ENCODE results near the gene C1orf105.

C1orf105 gene

DNA sequence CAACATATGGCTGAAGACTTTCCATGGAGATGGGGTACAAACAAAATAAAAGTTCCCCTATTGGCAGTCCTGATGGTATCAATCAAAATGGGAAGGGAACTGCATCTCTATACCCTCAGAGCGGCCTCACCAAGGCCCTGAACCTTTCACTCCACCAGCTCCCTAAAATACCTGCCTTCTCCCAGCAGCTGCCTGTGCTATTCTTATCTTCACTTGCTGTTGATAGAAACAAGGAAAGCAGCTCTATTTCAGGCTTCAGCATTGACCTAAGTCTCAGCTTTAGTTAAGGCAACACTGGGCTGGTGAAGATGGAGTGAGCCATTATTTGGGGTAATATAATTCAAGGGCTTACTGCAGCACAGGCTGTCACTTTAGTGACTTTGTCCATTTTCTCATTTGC lies 45.1 kb downstream of the C1orf105 start:
- Mint-ChIP-seq H3K27me3 (no peaks in the 10 kb centered on the region), H3K27ac (no peak overlapping the region), H3K4me3 (no peak overlapping the region), H3K9me3 (no peaks in the 10 kb centered on the region), H3K36me3 (ENCODE audit: low read depth) (no peaks in the 10 kb centered on the region), H3K4me1 (ENCODE audit: low read depth) (no peaks in the 10 kb centered on the region)
- intact Hi-C loops (cut with micrococcal nuclease) = no loop called here

DNA sequence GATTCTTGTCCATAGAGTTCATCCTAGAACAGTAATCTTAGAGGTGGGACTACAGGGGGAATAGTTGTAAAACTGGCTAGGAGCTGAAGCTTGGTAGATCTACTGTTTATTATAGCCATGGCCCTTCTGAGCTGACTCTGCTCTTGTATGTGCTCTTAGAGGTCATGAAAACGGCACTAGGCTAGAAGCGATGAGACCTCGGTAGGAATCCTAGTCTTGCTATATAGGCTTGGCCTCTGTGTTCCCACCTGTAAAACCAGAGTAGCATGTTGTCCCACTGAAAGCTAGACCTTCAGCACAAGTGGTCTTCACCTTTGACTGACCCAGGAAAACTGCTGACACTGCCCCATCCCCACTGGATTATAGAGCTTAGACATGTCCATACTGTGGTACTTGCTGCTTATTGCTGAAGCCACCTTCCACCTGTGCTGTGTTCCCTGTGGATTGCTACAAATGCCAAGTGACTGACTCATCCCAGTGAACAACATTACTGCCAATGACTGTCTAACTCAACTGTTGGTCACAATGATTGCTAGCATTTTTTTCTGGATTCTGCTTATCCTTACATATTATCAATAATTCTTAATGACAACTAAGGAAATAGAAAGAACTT lies 46.4 kb downstream of the C1orf105 start:
- Mint-ChIP-seq H3K4me1 (ENCODE audit: low read depth) (peaks cover 3% of the 10 kb centered on the region), H3K27ac (no peak overlapping the region), H3K36me3 (ENCODE audit: low read depth) (no peaks in the 10 kb centered on the region), H3K4me3 (no peak overlapping the region), H3K27me3 (no peaks in the 10 kb centered on the region), H3K9me3 (no peaks in the 10 kb centered on the region)
- intact Hi-C loops (cut with micrococcal nuclease) = no loop called here

DNA sequence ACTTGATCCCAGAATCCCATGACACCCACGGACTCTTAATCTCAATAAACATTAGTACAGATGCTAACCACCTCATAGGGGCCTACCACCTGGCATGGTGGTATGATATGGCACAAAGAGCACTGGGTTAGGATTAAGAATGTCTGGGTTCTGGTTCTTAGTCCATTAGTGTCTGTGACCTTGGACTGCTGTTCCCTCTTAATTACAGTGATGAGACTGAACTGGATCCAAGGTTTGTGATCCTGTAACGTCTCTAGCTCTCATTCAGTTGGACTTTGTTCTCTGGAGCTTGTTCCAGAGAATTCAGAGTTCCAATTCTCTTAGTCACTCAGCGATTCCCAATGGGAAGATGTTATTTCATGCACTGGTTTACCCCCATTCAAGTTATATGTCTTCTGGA lies 47.0 kb downstream of the C1orf105 start:
- no peak overlapping the region for H3K4me3 Mint-ChIP-seq
- H3K27me3 Mint-ChIP-seq = no peaks in the 10 kb centered on the region
- H3K4me1 Mint-ChIP-seq (ENCODE audit: low read depth) = peaks cover 8% of the 10 kb centered on the region
- no peaks in the 10 kb centered on the region for H3K9me3 Mint-ChIP-seq
- no peak overlapping the region for H3K27ac Mint-ChIP-seq
- intact Hi-C loops (cut with micrococcal nuclease) = no loop called here
- no peaks in the 10 kb centered on the region for H3K36me3 Mint-ChIP-seq (ENCODE audit: low read depth)

- intact Hi-C loops (cut with micrococcal nuclease) = no loop called here
- Mint-ChIP-seq H3K9me3 (no peaks in the 10 kb centered on the region), H3K4me3 (no peak overlapping the region), H3K4me1 (ENCODE audit: low read depth) (peaks cover 17% of the 10 kb centered on the region), H3K36me3 (ENCODE audit: low read depth) (no peaks in the 10 kb centered on the region), H3K27ac (no peak overlapping the region), H3K27me3 (no peaks in the 10 kb centered on the region)
These were observed 47.8 kb downstream of the C1orf105 start for GRCh38 chr1:172468296-172468695.

GRCh38 chr1:172469717-172470116 lies 49.2 kb downstream of the C1orf105 start:
- H3K4me3 Mint-ChIP-seq = no peak overlapping the region
- no peaks in the 10 kb centered on the region for H3K36me3 Mint-ChIP-seq (ENCODE audit: low read depth)
- peaks cover 21% of the 10 kb centered on the region for H3K4me1 Mint-ChIP-seq (ENCODE audit: low read depth)
- H3K27ac Mint-ChIP-seq = no peak overlapping the region
- H3K9me3 Mint-ChIP-seq = no peaks in the 10 kb centered on the region
- no peaks in the 10 kb centered on the region for H3K27me3 Mint-ChIP-seq
- intact Hi-C loops (cut with micrococcal nuclease) = no loop called here

DNA sequence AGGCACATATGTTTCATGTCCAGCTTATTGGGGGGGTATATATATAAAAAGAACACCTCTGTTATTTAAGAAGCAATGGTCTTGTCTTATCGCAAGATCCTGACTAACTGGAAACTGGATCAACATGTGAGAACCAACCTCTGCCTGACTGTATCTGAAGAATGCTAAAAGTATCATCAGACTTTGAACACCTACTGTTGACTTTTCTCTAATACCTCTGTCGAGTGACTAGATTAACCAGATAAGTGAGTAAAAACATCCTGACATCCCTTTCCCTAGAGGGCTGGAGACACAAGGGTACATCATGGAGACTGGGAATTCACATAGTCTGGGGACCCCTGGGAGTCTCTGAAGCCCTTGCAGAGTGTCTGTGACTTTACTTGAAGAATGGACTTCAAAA lies 49.7 kb downstream of the C1orf105 start:
- intact Hi-C loops (cut with micrococcal nuclease) = no loop called here
- H3K4me1 Mint-ChIP-seq (ENCODE audit: low read depth) = peaks cover 21% of the 10 kb centered on the region
- H3K27me3 Mint-ChIP-seq = no peaks in the 10 kb centered on the region
- no peak overlapping the region for H3K4me3 Mint-ChIP-seq
- no peaks in the 10 kb centered on the region for H3K36me3 Mint-ChIP-seq (ENCODE audit: low read depth)
- no peaks in the 10 kb centered on the region for H3K9me3 Mint-ChIP-seq
- no peak overlapping the region for H3K27ac Mint-ChIP-seq

GRCh38 chr1:172471666-172472065 lies 51.2 kb downstream of the C1orf105 start:
- Mint-ChIP-seq H3K9me3 (no peaks in the 10 kb centered on the region), H3K27me3 (no peaks in the 10 kb centered on the region), H3K4me1 (ENCODE audit: low read depth) (peaks cover 28% of the 10 kb centered on the region), H3K36me3 (ENCODE audit: low read depth) (no peaks in the 10 kb centered on the region), H3K27ac (no peak overlapping the region), H3K4me3 (no peak overlapping the region)
- intact Hi-C loops (cut with micrococcal nuclease) = no loop called here

DNA sequence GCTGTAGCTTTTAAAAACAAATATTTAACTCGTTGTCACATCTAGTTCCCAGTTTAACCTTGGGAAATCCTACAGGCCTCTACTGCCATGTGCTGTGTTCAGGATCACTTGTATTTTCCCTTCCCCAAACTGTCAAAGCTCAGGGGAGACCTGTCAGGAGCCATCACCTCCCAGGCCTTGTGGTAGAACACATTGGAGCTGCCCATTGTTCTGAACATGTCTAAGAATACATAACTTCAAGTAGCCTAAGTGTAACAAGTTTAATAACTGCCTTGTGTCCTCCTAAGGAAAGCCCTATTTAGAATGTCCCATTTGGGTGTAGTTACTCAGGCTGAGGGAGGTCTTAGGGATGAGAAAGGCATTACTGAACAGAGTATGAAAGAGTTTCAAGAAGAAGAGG lies 52.0 kb downstream of the C1orf105 start:
- intact Hi-C loops (cut with micrococcal nuclease) = no loop called here
- Mint-ChIP-seq H3K9me3 (no peaks in the 10 kb centered on the region), H3K27ac (no peak overlapping the region), H3K4me1 (ENCODE audit: low read depth) (peaks cover 32% of the 10 kb centered on the region), H3K27me3 (no peaks in the 10 kb centered on the region), H3K4me3 (no peak overlapping the region), H3K36me3 (ENCODE audit: low read depth) (no peaks in the 10 kb centered on the region)

GRCh38 chr1:172473302-172473701 lies 52.8 kb downstream of the C1orf105 start:
- no peaks in the 10 kb centered on the region for H3K36me3 Mint-ChIP-seq (ENCODE audit: low read depth)
- intact Hi-C loops (cut with micrococcal nuclease) = no loop called here

DNA sequence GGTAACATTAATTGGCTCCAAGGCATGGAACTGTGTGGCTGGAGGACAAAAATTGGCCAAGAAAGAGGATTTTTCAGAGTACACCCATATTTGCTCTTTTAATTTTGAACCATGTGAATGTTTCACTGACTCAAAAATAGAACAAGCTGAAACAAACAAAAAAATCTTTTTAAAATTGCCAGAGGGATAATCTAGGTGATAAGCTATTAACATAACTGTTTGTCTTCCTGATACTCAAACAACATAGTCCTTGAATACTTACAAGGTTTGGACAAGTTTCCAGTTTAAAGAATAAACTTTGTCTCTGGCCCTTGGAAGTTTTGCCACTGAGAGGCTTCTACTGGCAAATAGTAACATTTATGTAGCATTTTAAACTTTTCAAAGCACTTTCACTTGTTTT lies 53.4 kb downstream of the C1orf105 start:
- Mint-ChIP-seq H3K36me3 (ENCODE audit: low read depth) (no peaks in the 10 kb centered on the region), H3K9me3 (no peaks in the 10 kb centered on the region), H3K27me3 (no peaks in the 10 kb centered on the region), H3K4me1 (ENCODE audit: low read depth) (peaks cover 32% of the 10 kb centered on the region), H3K27ac (no peak overlapping the region), H3K4me3 (no peak overlapping the region)
- intact Hi-C loops (cut with micrococcal nuclease) = loop anchor here (2.0 kb wide), 1 partner anchor 17 kb away; no protein-coding TSS in a partner anchor

More at GRCh38 chr1:172473302-172473701, 52.8 kb downstream of the C1orf105 start:
- Mint-ChIP-seq H3K27ac (no peak overlapping the region), H3K4me3 (no peak overlapping the region), H3K9me3 (no peaks in the 10 kb centered on the region), H3K4me1 (ENCODE audit: low read depth) (peaks cover 32% of the 10 kb centered on the region), H3K27me3 (no peaks in the 10 kb centered on the region)

DNA sequence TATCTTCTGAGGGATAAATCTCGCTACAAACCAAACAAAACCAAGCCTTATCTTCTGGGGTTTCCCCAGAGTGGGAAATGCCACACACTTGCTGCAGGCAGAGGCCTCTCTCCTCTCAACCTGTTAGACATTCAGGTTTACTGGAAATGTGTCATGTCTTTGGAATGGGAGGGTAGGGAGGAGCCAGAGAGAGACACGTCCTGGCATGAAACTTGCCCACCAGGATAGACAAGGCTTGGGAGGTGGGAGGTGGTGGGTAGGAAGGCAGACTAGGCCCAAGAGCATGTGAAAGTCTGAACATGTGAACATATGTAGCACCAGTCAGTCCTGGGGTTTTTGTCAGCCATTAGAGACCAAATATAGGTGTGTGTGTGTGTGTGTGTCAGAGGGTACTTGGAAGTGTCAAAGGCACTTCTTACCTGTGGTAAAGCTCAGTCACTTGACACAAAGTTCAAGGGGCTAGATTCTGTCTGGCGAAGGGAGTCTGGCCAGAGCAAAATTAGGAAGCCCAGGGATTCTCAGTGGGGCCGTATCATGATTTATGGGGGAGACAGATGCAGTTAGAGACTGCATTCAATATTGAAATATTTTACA lies 55.8 kb downstream of the C1orf105 start:
- Mint-ChIP-seq H3K27ac (no peak overlapping the region), H3K36me3 (ENCODE audit: low read depth) (no peaks in the 10 kb centered on the region), H3K27me3 (no peaks in the 10 kb centered on the region), H3K4me1 (ENCODE audit: low read depth) (peaks cover 32% of the 10 kb centered on the region), H3K9me3 (no peaks in the 10 kb centered on the region), H3K4me3 (no peak overlapping the region)
- intact Hi-C loops (cut with micrococcal nuclease) = no loop called here

- H3K27me3 Mint-ChIP-seq = no peaks in the 10 kb centered on the region
- intact Hi-C loops (cut with micrococcal nuclease) = no loop called here
- no peaks in the 10 kb centered on the region for H3K9me3 Mint-ChIP-seq
- H3K4me3 Mint-ChIP-seq = no peak overlapping the region
- peaks cover 26% of the 10 kb centered on the region for H3K4me1 Mint-ChIP-seq (ENCODE audit: low read depth)
- H3K27ac Mint-ChIP-seq = no peak overlapping the region
- H3K36me3 Mint-ChIP-seq (ENCODE audit: low read depth) = no peaks in the 10 kb centered on the region
These were observed 56.7 kb downstream of the C1orf105 start for GRCh38 chr1:172477216-172477615.

GRCh38 chr1:172477741-172478140 lies 57.3 kb downstream of the C1orf105 start:
- H3K9me3 Mint-ChIP-seq = no peaks in the 10 kb centered on the region
- H3K4me3 Mint-ChIP-seq = no peak overlapping the region
- no peaks in the 10 kb centered on the region for H3K36me3 Mint-ChIP-seq (ENCODE audit: low read depth)
- intact Hi-C loops (cut with micrococcal nuclease) = no loop called here
- no peak overlapping the region for H3K27ac Mint-ChIP-seq
- H3K4me1 Mint-ChIP-seq (ENCODE audit: low read depth) = peaks cover 21% of the 10 kb centered on the region
- no peaks in the 10 kb centered on the region for H3K27me3 Mint-ChIP-seq

GRCh38 chr1:172478485-172478884 lies 58.0 kb downstream of the C1orf105 start:
- Mint-ChIP-seq H3K27me3 (no peaks in the 10 kb centered on the region), H3K4me1 (ENCODE audit: low read depth) (peaks cover 19% of the 10 kb centered on the region), H3K4me3 (no peak overlapping the region), H3K36me3 (ENCODE audit: low read depth) (no peaks in the 10 kb centered on the region), H3K9me3 (no peaks in the 10 kb centered on the region), H3K27ac (no peak overlapping the region)
- intact Hi-C loops (cut with micrococcal nuclease) = no loop called here

- H3K36me3 Mint-ChIP-seq (ENCODE audit: low read depth) = no peaks in the 10 kb centered on the region
- H3K4me1 Mint-ChIP-seq (ENCODE audit: low read depth) = peaks cover 29% of the 10 kb centered on the region
- intact Hi-C loops (cut with micrococcal nuclease) = no loop called here
- peaks cover 8% of the 10 kb centered on the region for H3K9me3 Mint-ChIP-seq
- H3K27ac Mint-ChIP-seq = no peak overlapping the region
- no peak overlapping the region for H3K4me3 Mint-ChIP-seq
- H3K27me3 Mint-ChIP-seq = no peaks in the 10 kb centered on the region
These were observed 59.9 kb downstream of the C1orf105 start for GRCh38 chr1:172480431-172480830.
